SIG-M5 treated with dmso at 0.1 percent for 504 hours (cell line): ENCODE measurements around the gene ADARB2.

ENCODE experiments used
- DNase-seq: peaks from one replicate; lab custom pipeline; 2025; ENCODE audit not compliant: unreplicated experiment; lab: John Stamatoyannopoulos, UW

The ADARB2 gene

GRCh38 chr10:1301143-1301542, 436.2 kb downstream of the ADARB2 start:
- DNase-seq: peak; percentile 7

GRCh38 chr10:1300218-1300617, 437.1 kb downstream of the ADARB2 start:
- no peak for DNase-seq

- no peak for DNase-seq
Measured at GRCh38 chr10:1299041-1299726, 438.1 kb downstream of the ADARB2 start.

- DNase-seq: no peak
Measured at GRCh38 chr10:1297566-1298301, 439.6 kb downstream of the ADARB2 start.

- no peak for DNase-seq
Measured at GRCh38 chr10:1295756-1296480, 441.4 kb downstream of the ADARB2 start.

GRCh38 chr10:1294748-1295147, 442.6 kb downstream of the ADARB2 start:
- no peak for DNase-seq

GRCh38 chr10:1293636-1294435, 443.5 kb downstream of the ADARB2 start:
- DNase-seq: no peak

- no peak for DNase-seq
Measured at GRCh38 chr10:1293157-1293556, 444.2 kb downstream of the ADARB2 start.

GRCh38 chr10:1292611-1293031, 444.7 kb downstream of the ADARB2 start:
- no peak for DNase-seq

GRCh38 chr10:1291178-1292090, 445.9 kb downstream of the ADARB2 start:
- DNase-seq: no peak

- DNase-seq: no peak
Measured at GRCh38 chr10:1290071-1290471, 447.3 kb downstream of the ADARB2 start.

- DNase-seq: no peak
Measured at GRCh38 chr10:1289591-1289990, 447.7 kb downstream of the ADARB2 start.

GRCh38 chr10:1287971-1288401, 449.3 kb downstream of the ADARB2 start:
- no peak for DNase-seq

GRCh38 chr10:1287487-1287886, 449.8 kb downstream of the ADARB2 start:
- DNase-seq: no peak

GRCh38 chr10:1284076-1284475, 453.2 kb downstream of the ADARB2 start:
- DNase-seq: no peak

GRCh38 chr10:1281405-1281782, 455.9 kb downstream of the ADARB2 start:
- no peak for DNase-seq

GRCh38 chr10:1280466-1281404, 456.6 kb downstream of the ADARB2 start:
- no peak for DNase-seq

GRCh38 chr10:1278306-1278705, 459.0 kb downstream of the ADARB2 start:
- no peak for DNase-seq
